GM12878 (cell line): ENCODE results near the gene VPS39. TPM values are rescaled to one million over a fixed set of nuclear protein-coding genes. Genes with fewer than 3 reads are reported as not detected.

ENCODE experiments used
- BACH1 ChIP-seq: fragments of 450-650 bp; IDR thresholded peaks from 2 replicates; pipeline ENCODE4 v1.6.1; 2017; ENCODE audit warnings: mild to moderate bottlenecking, borderline replicate concordance
- CREM ChIP-seq: IDR thresholded peaks from 2 replicates; pipeline ENCODE4 v1.6.1; 2014; ENCODE audit warnings: antibody characterized with exemption, low read depth
- HCFC1 ChIP-seq: fragments of 150-350 bp; IDR thresholded peaks from 2 replicates; pipeline ENCODE4 v1.6.1; 2014; ENCODE audit warnings: low read length
- NBN ChIP-seq: fragments of 450-650 bp; IDR thresholded peaks from 2 replicates; pipeline ENCODE4 v1.6.1; 2016
- NKRF ChIP-seq: fragments of 450-650 bp; conservative IDR thresholded peaks from 2 replicates; pipeline ENCODE4 v1.6.1; 2017; ENCODE audit warnings: mild to moderate bottlenecking, moderate library complexity
- RAD21 ChIP-seq: IDR thresholded peaks from 2 replicates; pipeline ENCODE4 v1.6.1; 2011; ENCODE audit warnings: mild to moderate bottlenecking, low read depth, low read length, moderate library complexity; ENCODE audit not compliant: insufficient read depth
- RELB ChIP-seq: fragments of 450-650 bp; IDR thresholded peaks from 2 replicates; pipeline ENCODE4 v1.6.1; 2017; ENCODE audit warnings: low read depth, mild to moderate bottlenecking, moderate library complexity
- RFX5 ChIP-seq: IDR thresholded peaks from 2 replicates; pipeline ENCODE4 v1.6.1; 2011; ENCODE audit warnings: low read depth, low read length, improper control_type of control experiment
- SP1 ChIP-seq: IDR thresholded peaks from one replicate; pipeline ENCODE4 v1.6.1; 2011; ENCODE audit warnings: low read depth, low read length
- SPI1 ChIP-seq: IDR thresholded peaks from 2 replicates; pipeline ENCODE4 v1.6.1; 2011; ENCODE audit warnings: low read depth, mild to moderate bottlenecking, low read length, moderate library complexity, borderline replicate concordance; ENCODE audit not compliant: insufficient read depth
- ZNF207 ChIP-seq: fragments of 450-650 bp; IDR thresholded peaks from 2 replicates; pipeline ENCODE4 v1.6.1; 2014; ENCODE audit warnings: antibody characterized with exemption, mild to moderate bottlenecking, borderline replicate concordance
- ZNF622 ChIP-seq: fragments of 450-650 bp; IDR thresholded peaks from 2 replicates; pipeline ENCODE4 v1.6.1; 2017; ENCODE audit warnings: mild to moderate bottlenecking, inconsistent platforms
- polyA plus RNA-seq, 11 experiments: library from polyadenylated mRNA; depleted of rRNA in 4 of 11; unstranded in 6 of 11; stranded (reverse) in 5 of 11; fragments of >200 nt; fragmentation: Nextera tagmentation in 4 of 11; fragmentation: Illumina TruSeq in 1 of 11; extraction: Ambion mirVana in 4 of 11; extraction: Trizol in 1 of 11; gene quantifications; 1 replicate in 1 of 11; 2 replicates in 10 of 11; pipeline versions ENCODE4 v1.2.1 to v1.2.3, GENCODE V29; 2011 to 2016; ENCODE audit warnings: inconsistent platforms in 2 of 11, missing spikeins in 2 of 11, low read depth in 1 of 11
- total RNA-seq, 4 experiments: library from RNA; depleted of rRNA in 3 of 4; stranded (reverse); fragments of >200 nt in 3 of 4; fragmentation: Illumina TruSeq in 1 of 4; extraction: Trizol in 1 of 4; gene quantifications; 2 replicates each; pipeline versions ENCODE4 v1.2.1 to v1.2.3, GENCODE V29; 2013 to 2021

The VPS39 gene
- total and polyA plus RNA-seq, 10 of the 15 experiments (the other 5 are each of a cell fraction or from before 2014, with no cell fraction given): 4.9 to 50.0 (median 36.2) TPM

GRCh38 chr15:42207674-42208579 lies at the start of gene VPS39 (continued):
- TF ChIP-seq RFX5 (no peak), RELB (0 out of 2 replicates have a peak, but pooled peaks have one; percentile 53), NBN (peak; percentile 52; the same call in 1 of the 2 replicates), ZNF207 (peak; percentile 47; the same call in 1 of the 2 replicates), ZNF622 (no peak), SPI1 (peak; percentile 60; the same call in 1 of the 2 replicates), SP1 (peak; percentile 44), NKRF (peak; percentile 78), CREM (peak; percentile 37; the same call in 1 of the 2 replicates), BACH1 (peak; percentile 80; the same call in 1 of the 2 replicates), HCFC1 (peak; percentile 51), RAD21 (no peak)
